Measurements from ENCODE around the gene TTC32.
"Not testable (repeated sequence)": the region's sequence is repeated elsewhere in the genome, so short reads cannot be mapped to it uniquely, and the experiment has no call there.

The TTC32 gene

DNA sequence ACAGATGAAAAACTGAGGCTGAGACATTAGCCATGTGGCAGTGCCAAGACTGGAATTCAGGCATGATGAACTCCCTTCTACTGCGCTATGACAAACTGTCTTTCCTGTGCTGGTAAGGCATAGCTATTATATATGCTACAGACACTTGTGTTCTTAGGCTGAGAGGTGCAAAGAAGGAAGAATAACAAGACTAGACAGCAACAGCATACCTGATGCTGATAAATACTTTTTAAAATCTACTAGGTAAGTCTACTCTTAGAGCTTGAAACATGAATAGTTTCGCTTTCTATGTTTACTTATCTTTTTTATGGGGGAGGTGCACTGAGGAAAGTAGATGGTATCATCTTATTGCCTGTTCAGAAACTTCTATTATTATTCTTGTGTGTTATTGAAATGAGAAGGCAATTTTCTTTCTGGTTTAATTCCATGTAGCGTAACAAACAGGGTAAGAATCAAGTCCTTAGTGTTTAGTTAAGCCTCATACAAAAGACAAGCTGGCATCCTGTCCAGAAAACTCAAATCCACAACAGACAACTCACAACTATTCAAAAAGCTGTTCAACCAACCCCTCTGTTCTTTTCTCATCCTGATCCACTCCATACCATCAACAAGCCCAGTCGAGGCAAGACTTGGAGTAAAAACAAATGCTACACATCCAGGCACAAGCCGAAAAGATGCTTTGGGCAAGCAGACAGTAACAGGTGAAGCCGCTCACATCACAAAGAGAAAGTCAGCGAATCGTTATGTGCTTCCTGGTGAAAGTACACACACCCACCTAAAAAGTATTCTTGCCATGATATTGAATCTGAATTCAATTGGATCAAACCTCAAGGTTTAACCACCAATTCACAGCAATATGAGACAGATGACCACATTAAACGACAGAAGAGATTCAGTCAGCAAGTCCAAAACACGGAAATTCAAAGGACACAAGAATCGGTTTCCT, 1.5 kb downstream of the TTC32 start:
- DNase-seq (ENCODE audit: low spot score) = no peak

DNA sequence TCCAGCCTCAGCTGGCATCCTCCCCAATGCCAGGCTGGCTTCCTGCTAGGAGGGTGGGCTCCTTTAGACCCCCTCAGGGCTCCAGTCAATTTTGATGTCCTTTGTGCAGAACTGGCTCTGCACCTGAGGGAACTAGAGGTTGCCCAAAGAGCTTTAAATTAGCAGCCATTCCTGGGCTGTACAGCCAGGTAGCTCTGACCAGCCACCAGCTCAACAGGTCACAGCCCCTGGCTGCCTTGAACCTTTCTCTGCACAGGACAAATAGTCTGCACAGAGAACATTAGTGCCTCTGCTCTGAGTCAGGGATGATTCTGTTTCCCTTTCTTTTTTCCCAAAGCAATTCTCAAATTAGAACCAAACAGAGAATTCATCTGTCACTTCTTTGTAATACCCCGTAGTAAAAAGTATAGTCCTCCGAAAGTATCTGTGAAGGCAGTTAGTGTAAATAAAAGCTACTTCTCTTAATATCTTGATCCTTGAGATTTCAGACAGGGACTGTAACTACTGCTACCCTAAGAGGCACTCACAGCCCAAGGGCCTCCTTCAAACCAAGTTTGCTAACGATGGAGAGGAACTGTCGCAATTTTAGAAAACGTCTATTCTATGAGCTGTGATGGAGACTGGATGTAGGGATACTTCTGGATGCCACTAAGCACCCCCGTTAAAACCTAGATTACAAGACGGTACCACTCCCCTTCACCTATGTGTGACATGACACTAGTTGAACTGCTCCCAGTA, 3.0 kb downstream of the TTC32 start:
- no peak for DNase-seq (ENCODE audit: low spot score)

DNA sequence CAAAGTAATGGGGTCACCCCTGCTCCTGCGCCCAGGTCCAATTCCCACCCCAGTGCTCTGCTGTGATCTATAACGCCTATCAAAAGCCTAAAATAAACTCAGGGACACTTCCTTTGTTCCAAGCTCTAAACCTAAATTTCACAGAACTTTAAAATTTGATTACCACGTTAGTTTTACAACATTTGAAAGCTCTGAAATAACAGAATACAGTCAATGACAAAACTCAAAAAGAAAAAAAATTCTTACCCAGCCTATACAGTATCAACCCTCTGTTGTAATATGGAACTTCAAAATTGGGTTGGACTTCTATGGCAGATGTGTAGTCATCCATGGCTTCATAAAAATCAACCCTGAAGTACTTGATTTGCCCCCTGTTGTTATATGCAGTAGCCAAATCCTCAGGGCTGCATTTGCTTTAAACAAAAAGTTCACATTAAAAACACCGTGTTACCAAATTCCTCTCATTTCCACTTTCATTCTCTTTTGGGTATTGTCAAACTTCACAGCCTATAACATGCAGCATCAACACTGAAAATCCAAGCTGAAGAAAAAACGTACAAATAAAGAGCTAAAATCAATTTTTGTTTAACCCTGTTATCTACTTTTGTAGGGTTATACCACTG, 4.0 kb downstream of the TTC32 start:
- no peak for DNase-seq (ENCODE audit: low spot score)

DNA sequence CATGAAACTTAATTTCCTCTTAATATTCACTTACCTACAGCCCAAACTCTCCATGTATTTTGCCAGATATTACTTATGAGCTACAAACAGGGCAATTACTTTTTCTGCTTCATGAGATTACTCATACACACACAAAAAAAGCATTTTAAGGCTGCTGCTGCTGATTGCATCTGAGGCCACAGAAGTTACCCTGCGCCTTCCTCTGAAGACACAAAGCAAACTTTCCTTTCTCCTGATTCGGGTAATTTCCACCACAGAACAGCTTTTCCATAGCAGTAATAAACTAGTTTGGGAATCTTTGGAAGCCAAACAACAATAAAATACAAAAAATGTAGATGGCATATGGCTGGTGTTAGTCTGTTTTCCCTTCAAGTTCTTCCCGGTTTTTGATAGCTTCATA, 6.2 kb downstream of the TTC32 start:
- no peak for DNase-seq (ENCODE audit: low spot score)

GRCh38 chr2:19894134-19894792, 7.5 kb downstream of the TTC32 start:
- no peak for DNase-seq (ENCODE audit: low spot score)

GRCh38 chr2:19893520-19894133, 8.2 kb downstream of the TTC32 start:
- DNase-seq (ENCODE audit: low spot score) = no peak

GRCh38 chr2:19891971-19892370, 9.8 kb downstream of the TTC32 start:
- not testable (repeated sequence) for DNase-seq (ENCODE audit: low spot score)

- no peak for DNase-seq (ENCODE audit: low spot score)
These were observed 11.7 kb downstream of the TTC32 start for GRCh38 chr2:19890104-19890503.

- no peak for DNase-seq (ENCODE audit: low spot score)
These were observed 13.0 kb downstream of the TTC32 start for GRCh38 chr2:19888831-19889230.

DNA sequence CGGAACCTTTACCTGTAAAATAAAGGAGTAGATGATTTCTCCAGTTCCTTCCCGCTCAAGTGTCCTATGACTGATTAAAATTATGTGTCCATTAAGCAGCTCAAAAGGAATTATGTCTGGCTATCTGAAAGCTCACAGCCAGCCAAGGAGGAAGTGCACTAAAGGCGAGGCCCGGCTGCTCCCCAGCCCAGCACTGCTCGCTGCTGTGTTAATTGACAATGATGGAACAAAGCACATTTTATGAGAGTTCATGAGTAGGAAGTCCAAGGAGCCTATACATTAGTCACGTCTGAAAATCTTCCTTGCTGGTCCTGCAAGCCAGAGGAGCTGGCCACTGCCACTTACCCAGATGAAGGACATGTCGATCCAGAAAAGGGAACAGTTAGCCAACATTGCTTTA, 14.3 kb downstream of the TTC32 start:
- DNase-seq (ENCODE audit: low spot score) = no peak

- DNase-seq (ENCODE audit: low spot score) = no peak
These were observed 15.5 kb downstream of the TTC32 start for GRCh38 chr2:19886261-19886660.

DNA sequence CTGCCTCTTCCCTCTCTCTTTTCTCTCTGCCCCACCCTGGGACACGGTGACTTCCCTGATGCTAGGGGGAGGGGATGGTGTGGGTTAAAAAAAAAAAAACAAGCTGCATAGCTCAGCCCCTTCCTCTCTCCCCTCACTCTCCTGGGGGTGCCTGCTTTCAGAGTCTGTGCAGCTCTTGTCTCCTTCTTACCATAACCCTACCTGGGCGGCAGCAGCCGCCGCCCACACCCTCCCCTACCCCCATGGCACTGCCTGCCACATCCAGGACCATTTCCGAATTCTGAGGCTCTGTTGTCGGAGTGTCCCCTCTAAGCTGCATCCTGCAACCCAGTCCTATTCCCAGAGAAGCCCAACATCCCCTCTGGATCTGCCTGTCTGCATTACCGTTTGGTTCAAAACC, 16.0 kb downstream of the TTC32 start:
- no peak for DNase-seq (ENCODE audit: low spot score)

GRCh38 chr2:19883971-19884720, 17.6 kb downstream of the TTC32 start:
- no peak for DNase-seq (ENCODE audit: low spot score)

DNA sequence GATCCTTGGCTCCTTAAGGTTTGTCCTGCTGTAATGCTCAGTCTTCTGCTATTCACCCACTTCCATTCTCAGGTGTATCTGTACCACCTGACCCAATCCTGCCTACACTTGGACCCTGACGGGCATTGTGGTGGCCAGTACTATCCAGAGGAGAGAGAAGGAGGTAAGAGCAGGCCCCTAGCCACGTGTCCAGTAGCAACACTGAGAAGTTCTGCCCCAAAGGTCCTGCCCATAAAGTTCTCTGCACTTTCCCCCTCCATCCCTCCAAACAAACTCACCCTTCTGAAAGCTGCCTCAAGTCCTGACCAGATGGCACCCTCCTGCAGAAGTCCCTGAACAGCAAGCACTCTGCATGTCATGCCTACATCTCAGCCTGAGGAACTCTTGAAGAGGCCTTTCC, 18.3 kb downstream of the TTC32 start:
- no peak for DNase-seq (ENCODE audit: low spot score)

- no peak for DNase-seq (ENCODE audit: low spot score)
These were observed 19.5 kb downstream of the TTC32 start for GRCh38 chr2:19882286-19882685.

DNA sequence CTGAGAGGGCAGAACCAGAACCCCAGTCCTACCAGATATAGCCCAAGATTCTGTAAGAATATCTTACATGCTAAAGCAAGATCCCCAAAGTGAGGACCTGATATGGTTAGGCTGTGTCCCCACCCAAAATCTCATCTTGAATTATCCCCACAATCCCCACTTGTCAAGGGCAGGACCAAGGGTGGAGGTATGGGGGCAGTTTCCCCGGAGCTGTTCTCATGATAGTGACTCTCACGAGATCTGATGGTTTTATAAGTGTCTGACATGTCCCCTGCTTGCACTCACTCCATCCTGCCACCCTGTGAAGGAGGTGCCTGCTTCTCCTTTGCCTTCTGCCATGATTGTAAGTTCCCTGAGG, 19.9 kb downstream of the TTC32 start:
- DNase-seq (ENCODE audit: low spot score) = no peak

DNA sequence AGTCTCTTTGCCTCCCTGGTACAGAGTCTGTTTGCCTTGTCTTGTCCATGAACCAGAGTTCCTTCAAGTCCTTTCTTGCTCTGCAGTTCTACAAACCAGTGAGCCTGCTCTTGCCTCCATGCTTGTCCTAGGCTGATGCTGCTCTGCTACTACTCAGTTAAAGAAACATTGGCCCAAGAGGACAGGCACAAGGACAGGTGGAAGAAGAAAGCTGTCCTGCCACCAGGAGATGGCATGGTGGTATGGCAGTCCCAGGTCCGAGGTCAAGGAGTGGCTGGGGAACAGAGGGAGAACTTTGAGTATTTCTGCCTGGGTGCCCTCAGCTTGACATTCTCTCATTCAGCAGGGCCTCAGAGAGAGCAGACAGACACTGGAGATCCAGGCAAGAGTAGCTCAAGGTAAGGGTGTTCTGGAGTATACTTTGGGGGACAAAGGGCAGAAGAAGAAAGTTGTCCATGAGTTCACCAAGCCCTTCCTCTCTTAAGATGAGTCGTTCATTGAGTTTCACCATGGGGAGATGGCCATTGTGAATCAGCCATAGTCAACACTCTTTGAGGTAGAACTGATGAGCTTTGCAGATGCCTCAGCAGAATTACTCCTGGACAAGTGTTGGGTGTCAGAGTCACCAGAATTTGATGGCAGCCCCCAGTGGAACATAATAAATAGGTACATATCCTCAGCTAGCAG, 20.4 kb downstream of the TTC32 start:
- no peak for DNase-seq (ENCODE audit: low spot score)

GRCh38 chr2:19880191-19880590, 21.6 kb downstream of the TTC32 start:
- DNase-seq (ENCODE audit: low spot score) = not testable (repeated sequence)

GRCh38 chr2:19879120-19879519, 22.7 kb downstream of the TTC32 start:
- no peak for DNase-seq (ENCODE audit: low spot score)

DNA sequence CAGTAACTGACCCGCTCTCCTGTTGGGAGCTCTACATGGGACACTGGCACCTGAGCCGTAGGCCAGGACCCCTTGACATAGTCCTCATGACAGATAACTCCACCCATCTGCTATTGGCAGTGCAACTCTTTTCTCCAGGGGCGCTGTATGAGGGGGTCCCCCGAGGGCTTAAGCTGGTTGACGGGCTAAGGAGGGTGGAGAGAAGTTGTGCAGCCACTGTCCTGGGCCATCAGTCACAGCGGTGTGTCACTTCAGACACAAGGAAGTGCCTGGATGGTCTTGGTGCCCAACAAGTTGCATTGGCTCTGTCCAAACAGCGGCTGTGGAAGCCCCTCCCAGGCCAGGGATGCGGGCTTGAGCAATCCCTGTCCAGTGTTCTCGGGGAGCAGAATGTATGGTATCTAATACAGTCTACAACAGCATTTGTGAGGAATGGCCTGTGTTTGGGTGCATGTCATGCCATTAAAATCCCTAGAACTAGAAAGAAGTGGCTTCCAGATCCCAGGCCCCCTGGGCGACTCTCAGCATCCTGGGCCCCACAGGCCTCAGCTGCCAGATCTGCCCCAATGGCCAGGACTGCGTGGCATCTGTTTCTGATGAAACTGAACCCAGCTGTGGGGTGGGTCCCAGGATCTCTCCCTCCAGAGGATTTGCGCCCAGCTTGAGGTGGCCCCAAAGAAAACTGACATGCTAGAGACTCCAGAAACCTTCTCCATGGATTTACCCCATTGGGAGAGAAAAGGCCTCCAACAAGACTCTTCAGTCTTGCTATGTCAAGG, 23.3 kb downstream of the TTC32 start:
- no peak for DNase-seq (ENCODE audit: low spot score)
